ENCODE data around the gene SGSM1. TPM values are rescaled to one million over a fixed set of nuclear protein-coding genes. Genes with fewer than 3 reads are reported as not detected.

SGSM1 gene
- total RNA-seq, 1 donor from 2014 or later: 1.7 TPM

- Mint-ChIP-seq H3K4me1 (no peaks in the 10 kb centered on the region), H3K4me3 (no peak overlapping the region), H3K36me3 (no peaks in the 10 kb centered on the region), H3K27me3 (ENCODE audit: low read depth) (peaks cover 2% of the 10 kb centered on the region), H3K27ac (no peak overlapping the region), H3K9me3 (peaks cover 9% of the 10 kb centered on the region)
- no peak for DNase-seq (ENCODE audit: low spot score in 2 of 2, unreplicated experiment in 2 of 2)
- TF ChIP-seq CTCF (IDR thresholded peaks at IDR 0.05; ENCODE audit: unreplicated experiment): no peak
Measured at GRCh38 chr22:24841261-24841660, 35.2 kb downstream of the SGSM1 start.

- TF ChIP-seq CTCF (IDR thresholded peaks at IDR 0.05; ENCODE audit: unreplicated experiment): no peak
- Mint-ChIP-seq H3K36me3 (no peaks in the 10 kb centered on the region), H3K4me1 (no peaks in the 10 kb centered on the region), H3K9me3 (peaks cover 7% of the 10 kb centered on the region), H3K4me3 (no peak overlapping the region), H3K27me3 (ENCODE audit: low read depth) (peaks cover 2% of the 10 kb centered on the region), H3K27ac (no peak overlapping the region)
- DNase-seq (ENCODE audit: low spot score in 2 of 2, unreplicated experiment in 2 of 2): no peak
Measured at GRCh38 chr22:24843048-24843447, 37.0 kb downstream of the SGSM1 start.

GRCh38 chr22:24845041-24845898, 39.3 kb downstream of the SGSM1 start:
- H3K27ac Mint-ChIP-seq: no peak overlapping the region
- peaks cover 2% of the 10 kb centered on the region for H3K27me3 Mint-ChIP-seq (ENCODE audit: low read depth)
- DNase-seq (ENCODE audit: low spot score in 2 of 2, unreplicated experiment in 2 of 2): no peak
- TF ChIP-seq CTCF (IDR thresholded peaks at IDR 0.05; ENCODE audit: unreplicated experiment): no peak
- H3K4me3 Mint-ChIP-seq: no peak overlapping the region
- H3K36me3 Mint-ChIP-seq: no peaks in the 10 kb centered on the region
- no peaks in the 10 kb centered on the region for H3K9me3 Mint-ChIP-seq
- no peaks in the 10 kb centered on the region for H3K4me1 Mint-ChIP-seq

- TF ChIP-seq CTCF (IDR thresholded peaks at IDR 0.05; ENCODE audit: unreplicated experiment): no peak
- Mint-ChIP-seq H3K4me1 (no peaks in the 10 kb centered on the region), H3K4me3 (no peak overlapping the region), H3K9me3 (no peaks in the 10 kb centered on the region), H3K27ac (no peak overlapping the region), H3K36me3 (no peaks in the 10 kb centered on the region), H3K27me3 (ENCODE audit: low read depth) (no peaks in the 10 kb centered on the region)
- no peak for DNase-seq (ENCODE audit: low spot score in 2 of 2, unreplicated experiment in 2 of 2)
Measured at GRCh38 chr22:24847490-24847889, 41.5 kb downstream of the SGSM1 start.

- TF ChIP-seq CTCF (IDR thresholded peaks at IDR 0.05; ENCODE audit: unreplicated experiment): no peak
- Mint-ChIP-seq H3K4me1 (no peaks in the 10 kb centered on the region), H3K9me3 (no peaks in the 10 kb centered on the region), H3K36me3 (no peaks in the 10 kb centered on the region), H3K27me3 (ENCODE audit: low read depth) (no peaks in the 10 kb centered on the region), H3K4me3 (no peak overlapping the region), H3K27ac (no peak overlapping the region)
- DNase-seq (ENCODE audit: low spot score in 2 of 2, unreplicated experiment in 2 of 2): no peak
Measured at GRCh38 chr22:24848559-24849168, 42.7 kb downstream of the SGSM1 start.

Measured in mesothelial cell of epicardium (in vitro differentiated cells).